DND-41 (cell line): Measurements from ENCODE around the gene FIBCD1.

ENCODE experiments used
- ATAC-seq: fragments of 200-7000 bp; cut with Tn5 transposase; 3 replicates; pipeline ENCODE4 v1.9.1; 2021; ENCODE audit warnings: low read depth; ENCODE audit not compliant: insufficient read depth
- DNase-seq: peaks from one replicate; pipeline ENCODE4 v3.0.0-alpha.2; 2020
- H2AFZ ChIP-seq: 2 replicates; pipeline ENCODE4 v1.6.0; 2012; ENCODE audit warnings: low read depth, low read length
- H3K27ac ChIP-seq: 2 replicates; pipeline ENCODE4 v1.5.1; 2012; ENCODE audit warnings: low read length, inconsistent platforms
- H3K27me3 ChIP-seq: fragments of 200-600 bp; sonication (generic); 2 replicates; pipeline ENCODE4 v1.6.0; 2012; ENCODE audit warnings: low read length, mild to moderate bottlenecking, inconsistent platforms; ENCODE audit not compliant: insufficient read depth, poor library complexity
- H3K36me3 ChIP-seq: 2 replicates; pipeline ENCODE4 v1.5.1; 2012; ENCODE audit warnings: low read length, inconsistent platforms; ENCODE audit not compliant: insufficient read depth
- H3K4me1 ChIP-seq: 2 replicates; pipeline ENCODE4 v1.5.1; 2012; ENCODE audit warnings: mild to moderate bottlenecking, low read length; ENCODE audit not compliant: insufficient read depth
- H3K4me2 ChIP-seq: 2 replicates; pipeline ENCODE4 v1.6.0; 2012; ENCODE audit warnings: mild to moderate bottlenecking, moderate library complexity, low read length, inconsistent platforms; ENCODE audit not compliant: insufficient read depth
- H3K4me3 ChIP-seq, 2 experiments: fragments of 200-600 bp in 1 of 2; shearing (Covaris generic) in 1 of 2; 2 replicates each; pipeline ENCODE4 v1.5.1; 2012 to 2016; ENCODE audit warnings: inconsistent platforms in 2 of 2, low read length in 2 of 2, mild to moderate bottlenecking in 2 of 2, low read depth in 1 of 2, moderate library complexity in 1 of 2
- H3K79me2 ChIP-seq: 2 replicates; pipeline ENCODE4 v1.6.0; 2012; ENCODE audit warnings: low read length, inconsistent platforms; ENCODE audit not compliant: insufficient read depth
- H3K9ac ChIP-seq: 2 replicates; pipeline ENCODE4 v1.6.0; 2012; ENCODE audit warnings: low read depth, mild to moderate bottlenecking, inconsistent platforms, low read length, moderate library complexity
- H3K9me3 ChIP-seq: 2 replicates; pipeline ENCODE4 v1.5.1; 2012; ENCODE audit warnings: low read length, moderate library complexity, mild to moderate bottlenecking, inconsistent platforms; ENCODE audit not compliant: insufficient read depth, severe bottlenecking
- H4K20me1 ChIP-seq: 2 replicates; pipeline ENCODE4 v1.6.0; 2012; ENCODE audit warnings: low read length; ENCODE audit not compliant: insufficient read depth
- EZH2 ChIP-seq: IDR thresholded peaks from 3 replicates; pipeline ENCODE4 v1.6.1; 2012; ENCODE audit warnings: borderline replicate concordance, low read depth, mild to moderate bottlenecking, moderate library complexity, low read length, inconsistent platforms; ENCODE audit not compliant: severe bottlenecking
- TF ChIP-seq, protein P1 (sequence below): IDR thresholded peaks from 2 replicates; pipeline ENCODE4 v1.5.1; 2012; ENCODE audit warnings: borderline replicate concordance, low read length, moderate library complexity, mild to moderate bottlenecking; ENCODE audit not compliant: poor library complexity, severe bottlenecking; ENCODE audit errors: extremely low read depth

The FIBCD1 gene

DNA sequence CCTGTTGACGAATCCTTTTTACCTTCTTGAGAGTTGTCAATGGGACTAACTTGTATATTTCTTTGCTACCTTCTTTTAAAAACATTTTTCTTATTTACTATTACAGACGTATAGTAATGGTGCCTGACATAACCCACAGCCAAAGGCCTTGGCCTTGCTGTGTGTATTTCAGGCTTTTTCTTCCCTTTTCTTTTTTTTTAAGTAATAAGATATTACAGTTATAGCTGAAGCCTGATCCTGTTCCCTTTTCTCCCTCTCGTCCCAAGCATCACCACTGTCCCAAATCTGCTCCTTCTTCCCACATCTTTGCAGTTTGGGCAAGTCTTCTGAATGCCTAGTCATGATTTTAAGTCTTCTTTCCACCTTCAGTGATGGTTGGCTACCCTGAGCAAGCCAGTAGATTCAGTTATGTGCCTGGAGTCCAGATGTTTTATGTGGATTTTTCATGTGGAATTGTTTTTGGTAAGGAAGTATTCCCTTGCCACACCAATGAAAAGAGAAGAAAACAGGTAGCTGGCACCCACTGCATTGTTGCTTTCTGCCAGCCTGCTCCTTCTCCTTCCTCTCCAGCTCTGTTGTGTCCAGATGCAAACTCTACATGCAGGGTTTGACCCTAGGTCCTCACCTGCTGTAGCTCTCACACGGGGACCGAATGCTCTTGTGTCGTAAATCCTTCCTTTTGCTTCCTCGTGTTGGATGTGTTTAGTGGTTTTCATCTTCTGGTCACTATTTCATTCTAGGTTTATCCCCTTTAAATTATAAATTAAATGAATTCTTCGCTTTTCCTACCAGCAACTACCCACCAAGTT, 77.5 kb downstream of the FIBCD1 start:
- Histone ChIP-seq H2AFZ (no peak overlapping the region), H3K27me3 (no peaks in the 10 kb centered on the region), H3K36me3 (peaks cover 90% of the 10 kb centered on the region), H3K9me3 (no peaks in the 10 kb centered on the region), H3K4me1 (no peaks in the 10 kb centered on the region), H3K79me2 (peaks cover 34% of the 10 kb centered on the region), H4K20me1 (peaks cover 30% of the 10 kb centered on the region; the same call in 1 of the 2 replicates), H3K4me3 (no peak overlapping the region), H3K27ac (no peak overlapping the region), H3K9ac (no peak overlapping the region), H3K4me2 (no peak overlapping the region)
- no peak for TF ChIP-seq EZH2
- TF ChIP-seq, protein P1, sequence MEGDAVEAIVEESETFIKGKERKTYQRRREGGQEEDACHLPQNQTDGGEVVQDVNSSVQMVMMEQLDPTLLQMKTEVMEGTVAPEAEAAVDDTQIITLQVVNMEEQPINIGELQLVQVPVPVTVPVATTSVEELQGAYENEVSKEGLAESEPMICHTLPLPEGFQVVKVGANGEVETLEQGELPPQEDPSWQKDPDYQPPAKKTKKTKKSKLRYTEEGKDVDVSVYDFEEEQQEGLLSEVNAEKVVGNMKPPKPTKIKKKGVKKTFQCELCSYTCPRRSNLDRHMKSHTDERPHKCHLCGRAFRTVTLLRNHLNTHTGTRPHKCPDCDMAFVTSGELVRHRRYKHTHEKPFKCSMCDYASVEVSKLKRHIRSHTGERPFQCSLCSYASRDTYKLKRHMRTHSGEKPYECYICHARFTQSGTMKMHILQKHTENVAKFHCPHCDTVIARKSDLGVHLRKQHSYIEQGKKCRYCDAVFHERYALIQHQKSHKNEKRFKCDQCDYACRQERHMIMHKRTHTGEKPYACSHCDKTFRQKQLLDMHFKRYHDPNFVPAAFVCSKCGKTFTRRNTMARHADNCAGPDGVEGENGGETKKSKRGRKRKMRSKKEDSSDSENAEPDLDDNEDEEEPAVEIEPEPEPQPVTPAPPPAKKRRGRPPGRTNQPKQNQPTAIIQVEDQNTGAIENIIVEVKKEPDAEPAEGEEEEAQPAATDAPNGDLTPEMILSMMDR, result no peak
- DNase-seq (no peak), ATAC-seq (no peak)

DNA sequence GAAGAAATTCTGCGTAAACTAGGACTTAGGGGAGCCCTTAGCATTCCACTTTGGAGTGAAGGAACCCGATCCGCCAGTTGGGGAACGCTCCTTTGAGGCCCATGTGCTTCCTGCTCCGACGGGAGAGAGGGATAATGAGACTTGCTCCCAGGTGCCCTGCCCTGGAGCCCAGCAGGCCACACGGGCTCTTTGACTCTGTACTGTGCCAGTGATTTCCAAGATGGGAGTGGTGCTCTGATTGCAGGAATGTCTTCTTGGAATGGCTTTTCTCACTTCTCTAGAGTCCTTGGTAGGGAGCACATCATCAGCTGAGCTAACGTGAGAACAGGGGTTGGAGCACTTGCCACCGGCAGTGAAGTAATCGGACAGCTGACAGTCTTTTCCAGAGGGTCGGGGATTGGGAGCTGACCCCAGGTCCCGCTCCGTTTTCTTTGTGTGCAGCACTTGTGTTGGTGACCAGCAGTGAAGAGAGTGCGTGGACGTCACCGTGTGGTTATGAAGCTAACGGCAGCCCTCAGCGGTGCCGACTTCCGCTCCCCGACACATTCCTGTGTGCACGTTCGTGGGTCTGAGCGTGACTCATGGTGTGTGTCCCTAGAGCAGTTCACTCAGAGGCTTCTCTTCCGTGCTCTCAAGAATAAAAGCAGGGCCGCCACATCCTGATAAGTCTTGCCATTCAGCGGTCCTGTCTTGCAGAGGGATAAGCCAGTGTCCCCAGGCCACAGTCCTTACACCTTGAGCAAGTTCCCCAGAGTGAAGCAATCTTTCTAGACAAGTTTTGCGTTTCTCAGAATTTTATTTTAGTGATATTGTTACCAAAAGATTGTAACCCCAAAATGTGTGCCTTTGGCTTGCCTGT, 78.4 kb downstream of the FIBCD1 start:
- H3K4me3 ChIP-seq, result no peak overlapping the region
- no peaks in the 10 kb centered on the region for H3K4me1 ChIP-seq
- no peak overlapping the region for H3K27ac ChIP-seq
- no peaks in the 10 kb centered on the region for H3K27me3 ChIP-seq
- H2AFZ ChIP-seq, result no peak overlapping the region
- TF ChIP-seq, protein P1, result no peak
- no peak for TF ChIP-seq EZH2
- no peak for DNase-seq
- peaks cover 30% of the 10 kb centered on the region; the same call in 1 of the 2 replicates for H3K79me2 ChIP-seq
- H3K9ac ChIP-seq, result no peak overlapping the region
- no peak for ATAC-seq
- H4K20me1 ChIP-seq, result peaks cover 27% of the 10 kb centered on the region; the same call in 1 of the 2 replicates
- H3K4me2 ChIP-seq, result no peak overlapping the region
- H3K9me3 ChIP-seq, result no peaks in the 10 kb centered on the region
- H3K36me3 ChIP-seq, result peaks cover 90% of the 10 kb centered on the region

DNA sequence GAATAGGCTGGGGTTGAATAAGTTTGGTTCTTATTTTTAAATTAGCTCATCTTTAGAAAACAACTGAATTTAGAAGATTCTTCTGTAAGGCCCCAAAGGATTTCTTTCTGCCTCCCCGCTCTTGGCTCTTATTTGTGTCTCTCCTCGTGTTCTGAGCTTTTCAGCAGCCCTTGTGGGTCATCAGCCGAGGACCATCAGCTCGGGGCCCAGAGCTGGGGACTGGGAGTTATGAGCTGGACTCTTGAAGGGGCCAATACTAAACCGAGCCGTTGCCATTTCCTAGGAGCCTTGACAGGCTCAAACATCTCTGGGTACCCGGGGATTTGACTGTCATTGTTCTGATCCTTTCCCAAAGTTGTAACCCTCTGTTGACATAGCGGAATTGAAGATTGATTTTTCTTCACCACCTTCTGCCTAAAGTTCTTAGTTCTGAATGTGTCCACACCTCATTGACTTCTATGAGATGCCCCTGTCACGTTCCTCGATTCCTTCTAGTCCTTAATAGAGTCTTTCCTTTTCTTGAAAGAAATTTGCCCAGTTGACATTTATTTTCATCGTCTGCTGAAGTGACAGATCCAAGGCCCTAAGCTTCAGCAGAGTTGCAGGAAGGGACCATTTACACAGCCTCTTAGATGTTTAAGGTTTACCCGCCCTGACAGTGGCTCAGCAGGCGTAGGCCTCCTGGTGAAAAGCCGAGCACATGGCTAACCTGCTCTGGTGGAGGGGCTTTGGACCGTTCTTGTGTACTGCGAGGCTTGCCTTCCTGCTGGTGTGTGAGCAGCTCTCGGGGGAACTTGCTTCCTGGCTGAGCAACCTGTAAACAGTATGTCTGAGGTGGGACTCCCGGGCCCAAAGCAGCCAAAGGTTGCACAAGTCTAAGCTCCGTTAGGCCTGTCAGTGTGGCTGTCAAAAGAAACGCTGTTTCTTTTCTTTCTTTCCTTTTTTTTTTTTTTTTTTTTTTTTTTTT, 80.0 kb downstream of the FIBCD1 start:
- H4K20me1 ChIP-seq, result peaks cover 29% of the 10 kb centered on the region; the same call in 1 of the 2 replicates
- no peak for ATAC-seq
- H3K9ac ChIP-seq, result no peak overlapping the region

More for the DNA sequence above, 80.0 kb downstream of the FIBCD1 start:
- H3K36me3 ChIP-seq, result peaks cover 91% of the 10 kb centered on the region
- H3K4me2 ChIP-seq, result no peak overlapping the region
- DNase-seq, result no peak
- peaks cover 29% of the 10 kb centered on the region; the same call in 1 of the 2 replicates for H3K79me2 ChIP-seq
- no peak overlapping the region for H3K4me3 ChIP-seq
- H2AFZ ChIP-seq, result no peak overlapping the region
- no peaks in the 10 kb centered on the region for H3K9me3 ChIP-seq
- no peaks in the 10 kb centered on the region for H3K4me1 ChIP-seq
- no peaks in the 10 kb centered on the region for H3K27me3 ChIP-seq
- no peak overlapping the region for H3K27ac ChIP-seq
- TF ChIP-seq, protein P1, result no peak
- TF ChIP-seq EZH2, result no peak
